ENCODE measurements around the gene HSH2D. TPM values are rescaled to one million over a fixed set of nuclear protein-coding genes. Genes with fewer than 3 reads are reported as not detected.
A peak's percentile ranks its signal among the peaks of the same experiment; 100 is the strongest.

Gene HSH2D
- total and polyA plus RNA-seq, 2 of the 13 experiments (the other 11 are each of a cell fraction or from before 2014, with no cell fraction given), result 0.69 to 3.2 TPM

- TF ChIP-seq TEF (CRISPR knock-in tag; IDR thresholded peaks at IDR 0.05) (no peak), SMAD1 (CRISPR knock-in tag; IDR thresholded peaks at IDR 0.05; ENCODE audit: borderline replicate concordance, low read depth) (peak; percentile 45; the same call in 1 of the 2 replicates), ELF3 (CRISPR knock-in tag; IDR thresholded peaks at IDR 0.05) (peak; percentile 86), RFX3 (CRISPR knock-in tag; IDR thresholded peaks at IDR 0.05) (no peak), TFE3 (CRISPR knock-in tag; IDR thresholded peaks at IDR 0.05) (0 out of 2 replicates have a peak, but pooled peaks have one; percentile 35), ETV5 (CRISPR knock-in tag; IDR thresholded peaks at IDR 0.05; ENCODE audit: borderline replicate concordance) (peak; percentile 71), THAP11 (CRISPR knock-in tag; IDR thresholded peaks at IDR 0.05) (peak; percentile 84), ZNF772 (CRISPR knock-in tag; IDR thresholded peaks at IDR 0.05) (0 out of 2 replicates have a peak, but pooled peaks have one; percentile 20), ZNF720 (CRISPR knock-in tag; IDR thresholded peaks at IDR 0.05) (no peak), ZNF264 (CRISPR knock-in tag; IDR thresholded peaks at IDR 0.05) (no peak), MATR3 (CRISPR knock-in tag; IDR thresholded peaks at IDR 0.05) (no peak), MAF1 (CRISPR knock-in tag; IDR thresholded peaks at IDR 0.05; ENCODE audit: borderline replicate concordance) (no peak), GTF3A (CRISPR knock-in tag; conservative IDR thresholded peaks at IDR 0.05) (no peak), ZNF354B (CRISPR knock-in tag; IDR thresholded peaks at IDR 0.05) (no peak), ATF4 (CRISPR knock-in tag; IDR thresholded peaks at IDR 0.05) (peak in 1 of 2 experiments; percentile 48; a peak in 1 of 4 replicates)
- TF ChIP-seq, protein P1, sequence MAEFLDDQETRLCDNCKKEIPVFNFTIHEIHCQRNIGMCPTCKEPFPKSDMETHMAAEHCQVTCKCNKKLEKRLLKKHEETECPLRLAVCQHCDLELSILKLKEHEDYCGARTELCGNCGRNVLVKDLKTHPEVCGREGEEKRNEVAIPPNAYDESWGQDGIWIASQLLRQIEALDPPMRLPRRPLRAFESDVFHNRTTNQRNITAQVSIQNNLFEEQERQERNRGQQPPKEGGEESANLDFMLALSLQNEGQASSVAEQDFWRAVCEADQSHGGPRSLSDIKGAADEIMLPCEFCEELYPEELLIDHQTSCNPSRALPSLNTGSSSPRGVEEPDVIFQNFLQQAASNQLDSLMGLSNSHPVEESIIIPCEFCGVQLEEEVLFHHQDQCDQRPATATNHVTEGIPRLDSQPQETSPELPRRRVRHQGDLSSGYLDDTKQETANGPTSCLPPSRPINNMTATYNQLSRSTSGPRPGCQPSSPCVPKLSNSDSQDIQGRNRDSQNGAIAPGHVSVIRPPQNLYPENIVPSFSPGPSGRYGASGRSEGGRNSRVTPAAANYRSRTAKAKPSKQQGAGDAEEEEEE (CRISPR knock-in tag; IDR thresholded peaks at IDR 0.05; ENCODE audit: borderline replicate concordance), result no peak
- TF ChIP-seq, protein P2, sequence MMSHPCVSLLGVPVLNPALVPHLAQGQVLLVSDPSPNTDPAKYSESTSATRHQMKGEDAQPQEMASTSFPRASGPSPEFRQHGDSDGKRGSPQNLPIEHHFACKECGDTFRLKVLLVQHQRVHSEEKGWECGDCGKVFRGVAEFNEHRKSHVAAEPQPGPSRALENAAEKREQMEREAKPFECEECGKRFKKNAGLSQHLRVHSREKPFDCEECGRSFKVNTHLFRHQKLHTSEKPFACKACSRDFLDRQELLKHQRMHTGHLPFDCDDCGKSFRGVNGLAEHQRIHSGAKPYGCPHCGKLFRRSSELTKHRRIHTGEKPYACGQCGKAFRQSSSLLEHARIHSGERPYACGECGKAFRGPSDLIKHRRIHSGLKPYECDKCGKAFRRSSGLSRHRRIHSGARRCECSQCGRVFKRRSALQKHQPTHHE (CRISPR knock-in tag; IDR thresholded peaks at IDR 0.05; ENCODE audit: borderline replicate concordance), result 0 out of 2 replicates have a peak, but pooled peaks have one; percentile 31
- TF ChIP-seq, protein P3, sequence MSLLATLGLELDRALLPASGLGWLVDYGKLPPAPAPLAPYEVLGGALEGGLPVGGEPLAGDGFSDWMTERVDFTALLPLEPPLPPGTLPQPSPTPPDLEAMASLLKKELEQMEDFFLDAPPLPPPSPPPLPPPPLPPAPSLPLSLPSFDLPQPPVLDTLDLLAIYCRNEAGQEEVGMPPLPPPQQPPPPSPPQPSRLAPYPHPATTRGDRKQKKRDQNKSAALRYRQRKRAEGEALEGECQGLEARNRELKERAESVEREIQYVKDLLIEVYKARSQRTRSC (CRISPR knock-in tag; IDR thresholded peaks at IDR 0.05; ENCODE audit: low read depth), result no peak
- TF ChIP-seq, protein P4, sequence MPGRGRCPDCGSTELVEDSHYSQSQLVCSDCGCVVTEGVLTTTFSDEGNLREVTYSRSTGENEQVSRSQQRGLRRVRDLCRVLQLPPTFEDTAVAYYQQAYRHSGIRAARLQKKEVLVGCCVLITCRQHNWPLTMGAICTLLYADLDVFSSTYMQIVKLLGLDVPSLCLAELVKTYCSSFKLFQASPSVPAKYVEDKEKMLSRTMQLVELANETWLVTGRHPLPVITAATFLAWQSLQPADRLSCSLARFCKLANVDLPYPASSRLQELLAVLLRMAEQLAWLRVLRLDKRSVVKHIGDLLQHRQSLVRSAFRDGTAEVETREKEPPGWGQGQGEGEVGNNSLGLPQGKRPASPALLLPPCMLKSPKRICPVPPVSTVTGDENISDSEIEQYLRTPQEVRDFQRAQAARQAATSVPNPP (CRISPR knock-in tag; IDR thresholded peaks at IDR 0.05), result peak; percentile 81; the same call in 1 of the 2 replicates
These were observed 32.2 kb upstream of the HSH2D start, which contains the start of gene RAB8A (continued) for GRCh38 chr19:16111160-16111908.
